HG02981 (cell line): ENCODE results near the gene WDSUB1.

Experiments
- ATAC-seq: cut with Tn5 transposase; IDR thresholded peaks from one replicate; pipeline ENCODE4 v1.9.1; 2021; ENCODE audit warnings: mild to moderate bottlenecking, moderate library complexity; ENCODE audit not compliant: unreplicated experiment

WDSUB1 gene, protein sequence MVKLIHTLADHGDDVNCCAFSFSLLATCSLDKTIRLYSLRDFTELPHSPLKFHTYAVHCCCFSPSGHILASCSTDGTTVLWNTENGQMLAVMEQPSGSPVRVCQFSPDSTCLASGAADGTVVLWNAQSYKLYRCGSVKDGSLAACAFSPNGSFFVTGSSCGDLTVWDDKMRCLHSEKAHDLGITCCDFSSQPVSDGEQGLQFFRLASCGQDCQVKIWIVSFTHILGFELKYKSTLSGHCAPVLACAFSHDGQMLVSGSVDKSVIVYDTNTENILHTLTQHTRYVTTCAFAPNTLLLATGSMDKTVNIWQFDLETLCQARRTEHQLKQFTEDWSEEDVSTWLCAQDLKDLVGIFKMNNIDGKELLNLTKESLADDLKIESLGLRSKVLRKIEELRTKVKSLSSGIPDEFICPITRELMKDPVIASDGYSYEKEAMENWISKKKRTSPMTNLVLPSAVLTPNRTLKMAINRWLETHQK

DNA sequence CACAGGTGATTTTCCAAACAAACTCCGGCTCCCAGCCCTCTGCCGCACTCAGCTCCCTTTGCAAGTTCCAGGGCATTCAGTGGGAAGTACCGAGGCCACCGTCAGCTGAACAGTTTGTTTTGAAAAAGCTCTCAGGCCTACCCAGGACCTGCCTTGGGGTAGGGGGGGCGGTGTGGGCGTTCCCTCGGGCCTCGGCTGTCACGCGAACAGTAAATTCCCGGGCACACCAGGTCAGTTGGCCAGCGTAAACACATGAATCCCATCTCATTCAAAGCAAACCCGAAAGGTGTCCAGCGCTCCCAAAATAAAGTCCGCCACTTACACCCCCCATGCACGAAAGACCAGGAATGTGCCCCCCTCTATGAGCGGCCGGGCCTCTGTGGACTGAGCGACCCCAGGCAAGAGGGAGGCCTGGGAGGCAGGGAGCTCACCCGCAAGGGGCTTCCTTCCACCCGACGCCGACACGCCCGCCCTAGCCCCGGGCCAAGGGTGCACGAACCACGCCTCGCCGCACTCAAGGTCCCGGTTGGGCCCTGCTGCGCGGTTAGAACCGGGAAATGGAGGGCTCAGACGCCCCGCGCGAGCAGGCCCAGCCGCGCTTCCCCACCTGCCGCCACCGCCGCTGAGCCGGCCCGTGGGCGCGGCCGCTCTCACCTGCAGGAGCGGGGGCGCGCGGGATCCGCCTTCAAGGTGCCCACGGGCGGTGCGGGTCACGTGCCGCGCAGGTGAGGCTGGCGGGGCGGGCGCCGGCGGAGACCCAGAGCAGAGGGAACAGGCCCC is at the start of gene WDSUB1:
TSS of gene WDSUB1 (minus strand) at position 775 of the 780 bp plus-strand sequence. CDS start 3,634 bp downstream, outside the sequence.
- ATAC-seq: peak; percentile 15

DNA sequence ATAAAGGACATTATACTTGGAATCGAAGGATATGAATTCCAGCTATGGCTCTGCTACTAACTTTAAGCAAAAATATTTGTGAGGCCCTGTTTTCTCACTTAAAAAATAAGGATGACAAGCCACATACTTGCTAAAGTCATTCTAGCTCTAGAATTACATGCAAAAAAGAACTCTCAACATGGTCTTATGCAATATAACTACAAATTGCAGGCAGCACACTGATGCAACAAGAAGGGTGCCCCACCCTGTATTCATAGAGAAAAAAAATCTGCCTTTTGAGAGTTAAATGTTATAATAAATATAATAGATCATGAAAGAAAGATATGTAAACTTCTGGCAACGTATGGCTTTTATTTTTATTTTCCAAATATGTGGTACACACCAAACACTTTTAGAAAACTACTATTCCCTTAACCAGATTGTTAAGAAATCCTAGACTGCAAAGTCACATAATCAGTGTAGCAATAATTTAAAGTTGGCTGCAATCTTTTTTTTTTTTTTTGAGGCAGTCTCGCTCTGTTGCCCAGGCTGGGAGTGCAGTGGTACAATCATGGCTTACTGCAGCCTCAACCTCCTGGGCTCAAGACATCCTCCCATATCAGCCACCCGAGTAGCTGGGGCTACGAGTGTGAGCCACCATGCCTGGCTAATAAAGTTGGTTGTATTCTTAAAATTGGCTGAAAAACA is 40.2 kb upstream of the WDSUB1 start:
- no peak for ATAC-seq

DNA sequence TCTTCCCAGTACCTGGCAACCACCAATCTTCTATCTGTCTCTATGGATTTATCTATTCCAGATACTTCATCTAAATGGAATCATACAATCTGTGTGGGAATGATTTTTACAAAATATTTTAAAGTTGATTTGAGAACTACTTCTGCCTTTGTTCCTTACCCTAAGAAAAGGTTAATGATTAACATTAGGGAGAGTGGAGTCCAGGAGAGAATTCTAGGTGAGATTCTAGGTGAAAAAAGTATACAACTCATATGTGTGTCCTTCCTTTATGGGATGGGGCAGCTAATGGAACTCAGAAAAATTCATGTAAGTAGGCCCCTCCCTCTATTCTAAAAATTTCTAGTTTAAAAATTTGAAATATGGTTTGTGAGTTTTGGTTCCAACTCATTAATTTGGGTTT is 35.9 kb upstream of the WDSUB1 start:
- no peak for ATAC-seq

DNA sequence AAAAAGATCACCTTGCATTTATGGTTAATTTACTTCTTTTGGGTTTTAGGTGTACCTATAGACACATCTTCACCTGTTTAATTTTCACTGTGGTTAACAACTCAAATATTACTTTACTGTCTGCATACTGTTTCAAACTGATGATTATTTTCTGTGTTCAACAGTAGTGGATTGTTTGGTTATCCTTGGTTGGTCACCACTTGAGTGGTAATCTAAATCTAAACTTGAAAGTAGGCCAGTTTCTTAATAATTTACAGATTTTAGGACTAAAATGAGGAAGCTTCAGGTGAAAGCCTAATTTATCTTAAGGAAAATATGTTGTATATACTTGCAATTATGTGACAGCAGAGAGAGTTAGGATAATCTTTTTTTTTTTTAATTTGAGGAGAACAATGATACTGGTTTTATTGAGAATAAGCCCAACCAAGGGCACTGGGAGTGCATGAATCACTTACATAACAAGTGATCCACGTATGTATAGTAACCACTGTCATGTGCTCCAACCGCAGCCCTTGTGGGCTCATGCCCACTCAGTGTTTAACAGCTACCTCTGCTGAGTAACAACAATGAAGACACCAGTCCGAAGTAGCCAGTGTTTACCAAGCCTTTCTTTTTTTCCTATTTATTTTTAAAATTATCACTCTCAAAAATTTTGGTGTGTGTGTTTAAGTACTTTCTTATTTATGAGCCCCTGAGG is 31.0 kb upstream of the WDSUB1 start:
- ATAC-seq: no peak

DNA sequence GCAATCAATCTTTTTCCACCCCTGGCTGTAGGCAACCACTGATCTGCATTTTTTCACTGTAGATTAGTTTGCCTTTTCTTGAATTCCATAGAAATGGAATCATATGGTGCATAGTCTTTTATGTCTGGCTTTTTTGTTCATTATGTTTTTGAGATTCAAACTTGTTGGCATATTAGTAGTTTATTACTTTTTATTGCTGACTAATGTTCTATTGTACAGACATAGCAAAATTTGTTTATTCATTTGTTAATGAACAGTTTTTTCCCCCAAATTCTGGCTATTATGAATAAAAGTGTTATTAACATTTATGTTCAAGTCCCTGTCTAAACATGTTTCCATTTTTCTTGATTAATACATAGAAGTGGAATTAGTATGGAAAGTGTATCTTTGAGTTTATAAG is 21.4 kb upstream of the WDSUB1 start:
- no peak for ATAC-seq

DNA sequence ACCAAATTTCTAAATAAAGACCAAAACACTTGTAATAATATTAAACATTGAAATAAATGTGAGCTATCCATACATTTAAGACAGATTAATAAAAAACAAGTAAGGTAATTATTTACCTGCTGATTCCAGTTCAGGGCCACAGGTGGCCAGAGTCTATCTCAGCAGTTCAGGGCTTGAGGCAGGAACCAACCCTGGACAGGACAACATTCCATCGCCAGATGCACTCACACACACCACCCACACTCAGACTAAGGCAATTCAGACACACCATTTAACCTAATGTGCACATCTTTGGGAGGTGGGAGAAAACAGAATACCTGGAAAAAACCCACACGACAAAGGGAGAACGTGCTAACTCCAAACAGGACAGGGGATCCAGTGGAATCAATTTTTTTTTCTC is 14.1 kb upstream of the WDSUB1 start:
- ATAC-seq: no peak

DNA sequence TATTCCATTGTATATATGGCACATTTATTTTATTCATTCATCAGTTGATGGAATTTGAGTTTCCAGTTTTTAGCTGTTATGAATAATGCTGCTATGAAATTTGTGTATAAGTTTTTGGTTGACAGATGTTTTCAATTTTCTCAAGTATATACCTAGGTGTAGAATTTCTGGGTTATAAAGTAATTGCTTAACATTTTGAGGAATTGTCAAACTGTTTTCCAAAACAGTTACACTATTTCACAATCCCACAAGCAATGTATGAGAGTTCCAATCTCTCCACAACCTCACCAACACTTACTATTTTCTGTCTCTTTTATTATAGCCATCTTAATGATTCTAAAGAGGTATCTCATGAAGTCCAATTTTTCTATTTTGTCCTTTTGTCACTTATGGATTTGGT is 12.5 kb upstream of the WDSUB1 start:
- ATAC-seq: no peak

DNA sequence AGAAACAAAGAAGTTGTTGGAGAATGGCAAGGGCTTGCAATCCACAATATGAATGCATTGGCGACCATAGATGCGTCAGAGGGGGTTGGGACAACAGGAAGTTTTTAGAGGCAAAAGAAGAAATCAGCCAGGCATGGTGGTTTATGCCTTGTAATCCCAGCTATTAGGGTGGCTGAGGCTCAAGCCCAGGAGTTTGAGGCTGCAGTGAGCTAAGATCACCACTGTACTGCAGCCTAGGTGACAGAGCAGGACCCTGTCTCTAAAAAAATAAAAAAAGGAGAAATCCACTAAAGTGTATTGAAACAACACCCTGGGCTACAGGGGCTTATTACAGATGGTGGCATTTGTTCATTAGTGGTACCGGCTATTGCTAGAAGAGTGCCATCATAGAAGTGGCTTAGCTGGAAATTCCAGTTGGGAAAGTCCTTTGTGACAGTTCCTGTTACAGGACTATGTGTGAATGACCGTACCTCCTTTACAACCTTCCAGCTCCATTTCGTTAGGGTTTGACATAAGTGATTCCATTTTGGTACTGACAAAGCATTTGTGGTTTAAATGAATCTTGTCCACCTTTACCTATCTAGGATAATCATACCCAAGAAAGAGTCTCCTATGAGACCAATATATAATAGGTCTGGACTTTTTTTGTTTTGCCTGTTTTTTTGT is 10.7 kb upstream of the WDSUB1 start:
- no peak for ATAC-seq

DNA sequence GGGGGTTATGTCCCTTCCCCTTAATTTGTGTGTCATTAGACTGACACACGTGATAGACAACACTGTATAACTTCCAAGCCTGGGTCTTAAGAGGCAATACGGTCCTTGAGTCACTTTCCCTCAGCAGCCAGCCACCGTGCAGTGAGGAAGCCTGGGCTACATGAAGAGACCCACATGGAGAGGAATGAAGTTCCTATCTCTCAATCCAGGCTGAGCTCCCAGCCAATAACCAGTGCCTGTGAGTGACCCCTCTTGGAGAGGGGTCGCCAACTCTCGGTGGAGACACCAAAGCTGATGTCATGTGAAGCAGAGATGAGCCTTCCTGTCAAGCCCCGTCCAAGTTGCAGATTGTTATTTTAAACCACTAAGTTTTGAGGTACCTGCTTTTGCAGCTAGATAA is 5.7 kb upstream of the WDSUB1 start:
- ATAC-seq: no peak

DNA sequence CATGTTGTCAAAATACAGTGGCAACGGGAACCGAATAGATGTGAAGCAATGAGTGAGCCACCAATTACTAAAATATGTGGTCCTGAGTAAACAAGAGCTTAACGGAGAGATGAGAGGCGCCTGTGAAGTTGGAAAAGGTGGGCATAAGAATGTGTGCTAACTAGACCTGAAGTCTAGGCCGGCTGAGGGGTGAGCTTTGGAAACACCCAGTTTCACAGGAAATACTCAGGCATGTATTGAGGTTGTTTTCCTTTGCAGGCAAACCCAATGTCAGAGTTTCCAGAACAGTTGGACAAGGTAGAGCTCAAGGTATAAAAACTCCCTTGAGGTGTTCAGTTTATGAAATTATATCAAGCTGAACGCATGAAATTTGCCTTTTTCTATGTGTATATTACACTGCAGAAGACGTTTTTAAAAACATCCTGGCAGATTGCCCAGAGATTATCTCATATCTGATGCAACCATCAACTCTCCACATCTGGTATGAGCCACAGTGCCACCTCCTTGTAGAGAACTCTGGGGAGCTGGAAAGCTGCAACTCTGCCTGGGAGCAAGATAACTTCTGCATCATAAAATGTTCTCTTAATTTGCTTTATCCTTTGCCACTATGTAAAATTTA is 3.9 kb upstream of the WDSUB1 start:
- no peak for ATAC-seq

DNA sequence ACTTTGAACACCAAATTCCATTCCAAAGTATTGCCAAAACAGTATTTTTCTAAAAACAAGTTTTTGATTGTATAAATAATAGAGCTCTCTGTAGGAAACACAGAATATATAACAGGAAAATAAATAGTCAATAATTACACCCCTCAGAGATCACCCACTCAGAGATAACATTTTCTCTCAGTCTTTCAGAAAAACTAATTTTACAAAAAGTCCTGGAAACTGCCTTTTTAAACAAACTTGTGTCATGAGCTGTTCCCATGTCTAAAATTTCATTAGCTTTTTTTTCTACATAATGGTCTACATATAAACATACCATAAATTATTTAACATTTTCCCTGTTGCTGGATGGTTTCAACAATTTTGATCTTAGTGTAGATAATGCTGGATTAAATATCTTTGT is 1.2 kb upstream of the WDSUB1 start:
- no peak for ATAC-seq

DNA sequence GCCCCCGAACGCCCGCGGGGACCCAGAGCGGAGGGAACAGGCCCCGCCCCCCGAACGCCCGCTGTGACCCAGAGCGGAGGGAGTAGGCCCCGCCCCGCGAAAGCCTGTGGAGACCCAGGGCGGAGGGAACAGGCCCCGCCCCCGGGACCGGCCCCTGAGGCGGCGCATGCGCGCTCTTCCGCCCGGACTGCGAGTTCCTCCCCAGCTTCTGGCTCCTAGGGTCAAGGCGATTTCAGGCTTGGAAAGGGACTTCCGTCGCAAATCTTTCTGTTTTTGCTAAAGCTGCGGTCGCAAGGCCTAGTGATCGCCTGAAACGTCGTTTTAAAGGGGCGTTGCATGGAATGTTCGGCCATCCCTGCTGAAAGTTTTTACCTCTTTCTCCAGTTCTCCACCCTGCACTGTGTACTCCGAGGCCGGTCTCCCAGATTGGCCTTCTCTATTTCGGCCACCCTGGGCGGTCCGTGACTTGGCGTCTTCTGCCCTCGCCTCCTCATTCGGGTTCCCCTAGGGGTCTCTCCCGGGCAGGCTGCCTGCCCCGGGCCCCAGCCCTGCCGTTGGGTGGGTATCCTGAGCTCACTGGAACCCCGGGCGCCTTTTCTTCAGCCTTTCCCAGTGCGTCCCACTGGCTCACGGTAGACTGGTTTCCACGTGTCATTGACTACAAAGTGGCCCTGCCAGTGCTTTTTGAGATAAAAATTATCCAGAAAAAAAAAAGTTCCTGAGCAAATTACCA is 372 bp upstream of the WDSUB1 start:
- ATAC-seq: peak; percentile 85

DNA sequence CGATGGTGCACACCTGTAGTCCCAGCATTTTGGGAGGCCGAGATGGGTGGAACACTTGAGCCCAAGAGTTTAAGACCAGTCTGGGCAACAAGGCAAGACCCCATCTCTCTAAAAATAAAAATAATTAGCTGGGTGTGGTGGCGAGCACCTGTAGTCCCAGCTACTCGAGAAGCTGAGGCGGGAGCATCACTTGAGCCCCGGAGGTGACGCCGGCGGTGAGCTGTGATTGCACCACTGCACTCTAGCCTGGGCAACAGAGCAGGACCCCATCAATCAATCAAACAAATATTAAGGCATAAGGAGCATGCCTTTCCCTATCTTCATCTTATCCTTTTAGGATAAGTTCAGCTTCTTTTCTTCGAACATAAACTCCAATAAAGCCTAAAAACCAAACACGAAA is 1.1 kb downstream of the WDSUB1 start:
- ATAC-seq: no peak

DNA sequence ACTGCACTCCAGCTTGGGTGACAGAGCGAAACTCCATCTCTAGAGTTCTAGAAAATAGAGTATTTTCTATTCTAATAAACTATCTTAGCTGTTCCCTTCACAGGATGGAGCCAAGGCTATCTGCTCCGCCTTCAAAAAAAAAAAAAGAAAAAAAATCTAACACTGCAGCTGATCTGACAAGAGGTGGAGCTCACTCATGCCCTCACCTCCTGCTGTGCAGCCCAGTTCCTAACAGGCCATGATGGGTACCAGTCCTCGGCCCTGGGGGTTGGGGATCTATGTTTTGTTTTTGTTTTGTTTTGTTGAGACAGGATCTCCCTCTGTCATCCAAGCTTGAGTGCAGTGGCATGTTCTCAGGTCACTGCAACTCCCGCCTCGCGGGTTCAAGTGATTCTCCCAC is 3.0 kb downstream of the WDSUB1 start:
- ATAC-seq: no peak

DNA sequence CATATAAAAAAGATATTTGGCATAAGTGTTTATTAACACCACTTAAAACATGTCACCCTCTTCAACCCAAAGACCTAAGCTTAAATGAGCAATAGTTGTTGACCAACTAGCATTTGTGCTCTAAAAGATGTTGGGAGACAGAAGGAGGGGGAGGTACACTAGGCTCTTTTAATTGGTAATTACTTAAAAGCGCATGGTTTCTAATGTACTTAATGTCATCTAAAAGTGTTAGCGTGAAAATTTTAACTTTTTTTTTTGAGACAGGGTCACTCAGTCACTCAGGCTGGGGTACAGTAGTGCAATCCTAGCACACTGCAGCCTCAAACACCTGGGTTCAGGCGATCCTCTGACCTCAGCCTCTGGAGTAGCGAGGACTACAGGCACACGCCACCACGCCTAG is 5.5 kb downstream of the WDSUB1 start:
- no peak for ATAC-seq

DNA sequence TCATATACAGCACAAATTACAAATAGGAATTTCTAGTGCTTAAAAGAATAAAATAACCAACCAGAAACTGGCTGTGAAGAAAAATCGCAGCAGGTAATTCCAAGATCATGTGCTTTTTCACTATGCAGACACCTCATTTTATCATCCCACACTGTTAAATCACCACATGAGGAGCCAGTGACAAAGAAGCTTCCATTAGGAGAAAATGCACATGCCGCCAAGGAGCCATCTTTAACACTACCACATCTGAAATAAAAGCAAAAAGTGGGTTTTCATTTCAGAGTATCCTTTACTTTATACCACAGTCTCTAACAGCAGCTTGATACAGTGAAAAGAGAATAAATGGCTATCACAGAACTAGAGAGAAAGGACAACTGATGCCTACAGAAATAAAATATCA is 6.8 kb downstream of the WDSUB1 start:
- no peak for ATAC-seq

DNA sequence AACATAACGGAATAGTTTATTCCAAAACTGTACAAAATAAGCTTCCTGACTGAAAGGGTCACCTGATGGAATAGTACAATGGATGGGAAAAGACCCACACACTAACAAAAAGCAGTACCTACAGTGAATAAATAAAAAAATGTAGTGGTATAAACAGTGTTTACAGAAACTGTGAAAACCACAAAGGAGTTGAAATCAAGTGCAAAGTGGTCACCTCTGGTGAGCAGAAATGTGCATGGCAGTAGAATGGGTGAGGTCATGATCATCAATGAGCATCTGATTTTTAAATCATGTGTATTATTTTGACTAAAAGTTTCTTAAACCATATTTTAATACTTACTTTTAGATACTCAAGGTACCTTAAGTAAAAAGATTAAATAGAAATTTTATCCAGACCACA is 11.4 kb downstream of the WDSUB1 start:
- ATAC-seq: no peak

DNA sequence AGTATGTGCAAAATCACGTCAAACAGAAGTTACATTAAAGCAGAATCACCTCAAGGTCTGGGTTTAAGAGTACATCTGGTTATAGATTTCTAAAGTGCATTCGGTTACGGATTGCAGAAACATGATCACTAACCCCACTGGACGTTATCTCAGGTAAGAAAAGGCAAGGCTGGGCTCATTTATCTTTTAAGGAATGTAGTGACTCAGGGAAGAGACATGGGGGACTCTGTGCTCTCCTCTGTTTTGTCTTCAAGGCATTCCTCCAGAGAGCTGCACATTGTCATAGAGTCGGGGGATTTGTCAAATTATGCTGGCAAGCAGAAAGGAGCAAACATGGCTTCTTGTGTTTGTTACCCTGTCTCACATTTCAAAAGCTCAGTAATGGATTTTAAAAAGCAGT is 14.3 kb downstream of the WDSUB1 start:
- no peak for ATAC-seq

DNA sequence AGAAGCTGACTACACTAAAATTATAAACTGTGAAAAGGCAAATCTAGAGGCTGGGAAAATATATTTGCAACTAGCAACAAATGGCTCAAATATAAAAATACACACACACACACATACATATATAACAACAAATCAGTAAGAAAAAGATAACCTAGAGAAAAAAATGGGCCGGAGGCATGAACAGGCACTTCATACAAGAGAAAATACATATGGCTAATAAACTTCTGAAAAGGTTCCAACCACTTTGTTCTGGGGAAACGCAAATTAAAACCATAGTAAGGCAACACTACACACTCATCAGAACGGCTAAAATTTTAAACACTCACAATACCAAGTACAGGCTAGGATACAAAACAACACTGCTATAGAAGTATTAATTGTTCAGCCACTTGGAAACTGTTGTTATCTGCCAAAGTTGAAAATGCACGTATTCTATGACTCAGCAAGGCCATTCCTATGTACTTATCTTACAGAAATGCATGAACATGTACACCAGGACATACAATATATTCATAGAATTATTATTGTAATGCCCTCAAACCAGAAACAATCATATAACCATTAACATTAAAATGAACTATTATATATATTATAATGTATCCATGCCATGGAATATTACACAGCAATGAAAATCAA is 15.6 kb downstream of the WDSUB1 start:
- no peak for ATAC-seq
